ENCODE measurements around the gene SPON2. TPM values are rescaled to one million over a fixed set of nuclear protein-coding genes. Genes with fewer than 3 reads are reported as not detected.

SPON2 gene
- polyA plus RNA-seq, 2 of the 4 experiments (the other 2 are of a cell fraction) = 0.12 to 0.54 TPM

DNA sequence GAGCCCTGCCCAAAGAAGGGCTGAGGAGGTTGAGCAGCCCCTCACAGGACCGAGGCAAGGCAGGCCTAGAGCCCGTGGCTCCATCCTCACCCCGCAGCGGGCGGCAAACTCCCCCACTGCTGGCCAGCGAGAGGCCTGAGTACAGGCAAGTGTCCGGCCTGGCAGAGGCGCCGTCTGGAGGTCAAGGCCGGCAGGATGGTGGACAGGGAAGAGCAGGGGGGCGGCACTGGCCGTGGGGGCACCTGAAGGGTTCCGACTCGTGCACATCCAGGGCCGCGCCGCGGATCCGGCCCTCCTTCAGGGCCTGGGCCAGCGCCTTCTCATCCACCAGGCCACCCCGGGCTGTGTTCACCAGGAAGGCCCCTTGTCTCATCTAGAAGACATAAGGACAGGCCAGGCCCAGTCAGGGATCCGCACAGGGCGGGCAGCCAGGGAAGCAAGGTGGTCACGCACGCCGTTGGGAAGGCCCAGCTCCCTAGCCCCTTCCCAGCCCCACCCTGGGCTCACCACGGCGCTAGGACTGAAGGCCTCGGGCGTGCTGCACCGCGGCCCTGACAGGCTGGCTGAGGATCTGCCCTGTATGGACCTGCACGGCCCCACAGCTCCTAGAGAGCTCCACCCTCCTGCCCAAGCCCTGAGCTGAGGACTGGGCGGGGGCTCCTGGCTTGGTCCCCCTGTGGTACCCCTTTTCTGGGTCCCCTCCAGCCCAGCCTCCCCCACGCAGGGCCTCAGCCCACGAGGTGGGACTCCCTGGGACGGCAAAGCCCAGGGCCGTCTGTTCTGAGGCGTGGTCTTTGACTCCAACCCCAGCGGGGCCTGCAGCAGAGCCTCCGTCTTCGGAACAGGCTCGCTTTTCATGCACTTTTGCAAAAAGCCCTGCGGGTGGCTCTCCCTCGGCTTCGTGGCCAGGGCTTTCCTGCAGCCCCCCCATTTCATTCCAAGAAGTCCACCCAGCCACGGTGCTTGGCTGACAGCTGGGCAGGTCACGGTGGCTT lies 42.0 kb upstream of the SPON2 start:
- DNase-seq (ENCODE audit: low read depth in 1 of 2, low spot score in 1 of 2) = no peak
- WGBS (ENCODE audit: missing lambda C conversion rate) = 94% methylated on average over 17 of the region's 48 CpGs
- no peaks in the 10 kb centered on the region for H3K9me3 ChIP-seq
- ATAC-seq = peak in 1 of 2 experiments; percentile 26; a peak in 2 of 6 replicates
- ChIA-PET CTCF (interaction anchor here (0.7 to 1.3 kb wide), 2 partner anchors 11 to 142 kb away, joined by 3 to 5 read pairs; no protein-coding TSS in a partner anchor), POLR2A (no interaction called here)
- H3K4me1 ChIP-seq = no peaks in the 10 kb centered on the region
- no peak for FAIRE-seq
- H3K4me2 ChIP-seq = no peak overlapping the region
- H3K27ac ChIP-seq = no peak overlapping the region
- no peak for TF ChIP-seq ESRRA (IDR thresholded peaks at IDR 0.05; ENCODE audit: borderline replicate concordance, low read length)
- TF ChIP-seq MYC (IDR thresholded peaks at IDR 0.05; ENCODE audit: borderline replicate concordance, low read length) = no peak
- TF ChIP-seq PHF8 (IDR thresholded peaks at IDR 0.05; ENCODE audit: borderline replicate concordance, low read depth) = no peak
- no peak for TF ChIP-seq ZC3H11A (IDR thresholded peaks at IDR 0.05)
- TF ChIP-seq, protein P1, sequence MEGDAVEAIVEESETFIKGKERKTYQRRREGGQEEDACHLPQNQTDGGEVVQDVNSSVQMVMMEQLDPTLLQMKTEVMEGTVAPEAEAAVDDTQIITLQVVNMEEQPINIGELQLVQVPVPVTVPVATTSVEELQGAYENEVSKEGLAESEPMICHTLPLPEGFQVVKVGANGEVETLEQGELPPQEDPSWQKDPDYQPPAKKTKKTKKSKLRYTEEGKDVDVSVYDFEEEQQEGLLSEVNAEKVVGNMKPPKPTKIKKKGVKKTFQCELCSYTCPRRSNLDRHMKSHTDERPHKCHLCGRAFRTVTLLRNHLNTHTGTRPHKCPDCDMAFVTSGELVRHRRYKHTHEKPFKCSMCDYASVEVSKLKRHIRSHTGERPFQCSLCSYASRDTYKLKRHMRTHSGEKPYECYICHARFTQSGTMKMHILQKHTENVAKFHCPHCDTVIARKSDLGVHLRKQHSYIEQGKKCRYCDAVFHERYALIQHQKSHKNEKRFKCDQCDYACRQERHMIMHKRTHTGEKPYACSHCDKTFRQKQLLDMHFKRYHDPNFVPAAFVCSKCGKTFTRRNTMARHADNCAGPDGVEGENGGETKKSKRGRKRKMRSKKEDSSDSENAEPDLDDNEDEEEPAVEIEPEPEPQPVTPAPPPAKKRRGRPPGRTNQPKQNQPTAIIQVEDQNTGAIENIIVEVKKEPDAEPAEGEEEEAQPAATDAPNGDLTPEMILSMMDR (IDR thresholded peaks at IDR 0.05) = no peak
- TF ChIP-seq KDM1A (IDR thresholded peaks at IDR 0.05; ENCODE audit: low read depth) = no peak
- TF ChIP-seq ZFP36 (IDR thresholded peaks at IDR 0.05; ENCODE audit: borderline replicate concordance, partially characterized antibody) = no peak
- TF ChIP-seq, protein P2, sequence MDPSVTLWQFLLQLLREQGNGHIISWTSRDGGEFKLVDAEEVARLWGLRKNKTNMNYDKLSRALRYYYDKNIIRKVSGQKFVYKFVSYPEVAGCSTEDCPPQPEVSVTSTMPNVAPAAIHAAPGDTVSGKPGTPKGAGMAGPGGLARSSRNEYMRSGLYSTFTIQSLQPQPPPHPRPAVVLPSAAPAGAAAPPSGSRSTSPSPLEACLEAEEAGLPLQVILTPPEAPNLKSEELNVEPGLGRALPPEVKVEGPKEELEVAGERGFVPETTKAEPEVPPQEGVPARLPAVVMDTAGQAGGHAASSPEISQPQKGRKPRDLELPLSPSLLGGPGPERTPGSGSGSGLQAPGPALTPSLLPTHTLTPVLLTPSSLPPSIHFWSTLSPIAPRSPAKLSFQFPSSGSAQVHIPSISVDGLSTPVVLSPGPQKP (IDR thresholded peaks at IDR 0.05; ENCODE audit: low read depth, low read length) = no peak
- TF ChIP-seq CHD4 (IDR thresholded peaks at IDR 0.05; ENCODE audit: borderline replicate concordance) = no peak
- no peak for TF ChIP-seq ATOH8 (CRISPR knock-in tag; IDR thresholded peaks at IDR 0.05; ENCODE audit: low read depth)
- TF ChIP-seq HOXB13 (CRISPR knock-in tag; IDR thresholded peaks at IDR 0.05; ENCODE audit: low read depth) = no peak
- H3K4me3 ChIP-seq = no peak overlapping the region

DNA sequence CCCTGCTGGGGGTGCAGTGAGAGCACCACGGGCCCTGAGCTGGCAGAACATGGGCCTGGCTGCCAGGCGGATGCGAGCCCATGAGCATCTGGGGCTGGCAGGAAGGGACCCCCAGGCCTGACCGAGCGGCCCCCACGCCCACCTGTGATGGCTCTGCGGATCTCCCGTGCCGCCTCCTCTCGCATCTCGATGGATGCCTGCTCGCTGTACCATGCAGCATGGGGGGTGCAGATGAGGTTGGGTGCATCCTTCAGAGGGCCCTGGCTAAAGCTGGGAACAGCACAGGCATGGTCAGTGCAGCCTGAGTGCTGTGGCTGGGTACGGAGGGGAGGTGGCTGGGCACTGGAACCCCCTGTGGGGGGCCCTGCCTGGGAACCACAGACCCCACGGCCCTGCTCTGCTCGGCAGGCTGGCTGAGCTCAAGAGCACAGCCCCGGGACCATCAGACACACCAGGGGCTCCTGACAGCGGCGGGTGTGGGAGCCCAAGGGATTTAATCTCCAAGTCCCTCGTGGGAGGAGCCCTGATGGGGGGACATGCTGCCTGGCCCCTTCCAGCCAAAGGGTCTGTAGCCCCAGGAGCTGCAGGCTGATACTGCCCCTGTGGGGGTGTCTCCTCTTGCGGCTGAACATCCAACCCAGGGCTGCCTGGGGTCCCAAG lies 41.1 kb upstream of the SPON2 start:
- ATAC-seq (no peak), FAIRE-seq (no peak), DNase-seq (ENCODE audit: low read depth in 1 of 2, low spot score in 1 of 2) (no peak)
- H3K4me1 ChIP-seq = no peaks in the 10 kb centered on the region
- WGBS (ENCODE audit: missing lambda C conversion rate) = 100% methylated on average over 2 of the region's 20 CpGs
- POLR2A ChIA-PET = no interaction called here
- TF ChIP-seq MYC (IDR thresholded peaks at IDR 0.05; ENCODE audit: borderline replicate concordance, low read length) = no peak
- TF ChIP-seq HOXA7 (CRISPR knock-in tag; IDR thresholded peaks at IDR 0.05) = no peak
- no peak for TF ChIP-seq USF2 (IDR thresholded peaks at IDR 0.05)
- TF ChIP-seq CBX2 (IDR thresholded peaks at IDR 0.05; ENCODE audit: borderline replicate concordance, low read depth) = no peak
- no peak for TF ChIP-seq PHF8 (IDR thresholded peaks at IDR 0.05; ENCODE audit: borderline replicate concordance, low read depth)
- no peak for TF ChIP-seq JUNB (IDR thresholded peaks at IDR 0.05)
- TF ChIP-seq JUN (IDR thresholded peaks at IDR 0.05) = no peak
- TF ChIP-seq, protein P3, sequence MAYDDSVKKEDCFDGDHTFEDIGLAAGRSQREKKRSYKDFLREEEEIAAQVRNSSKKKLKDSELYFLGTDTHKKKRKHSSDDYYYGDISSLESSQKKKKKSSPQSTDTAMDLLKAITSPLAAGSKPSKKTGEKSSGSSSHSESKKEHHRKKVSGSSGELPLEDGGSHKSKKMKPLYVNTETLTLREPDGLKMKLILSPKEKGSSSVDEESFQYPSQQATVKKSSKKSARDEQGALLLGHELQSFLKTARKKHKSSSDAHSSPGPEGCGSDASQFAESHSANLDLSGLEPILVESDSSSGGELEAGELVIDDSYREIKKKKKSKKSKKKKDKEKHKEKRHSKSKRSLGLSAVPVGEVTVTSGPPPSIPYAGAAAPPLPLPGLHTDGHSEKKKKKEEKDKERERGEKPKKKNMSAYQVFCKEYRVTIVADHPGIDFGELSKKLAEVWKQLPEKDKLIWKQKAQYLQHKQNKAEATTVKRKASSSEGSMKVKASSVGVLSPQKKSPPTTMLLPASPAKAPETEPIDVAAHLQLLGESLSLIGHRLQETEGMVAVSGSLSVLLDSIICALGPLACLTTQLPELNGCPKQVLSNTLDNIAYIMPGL (CRISPR knock-in tag; IDR thresholded peaks at IDR 0.05; ENCODE audit: borderline replicate concordance) = no peak
- TF ChIP-seq RFX5 (IDR thresholded peaks at IDR 0.05) = no peak
- TF ChIP-seq GATA3 (IDR thresholded peaks at IDR 0.05; ENCODE audit: borderline replicate concordance) = no peak
- TF ChIP-seq FOSL2 (IDR thresholded peaks at IDR 0.05) = no peak
- TF ChIP-seq FOSL2 (CRISPR knock-in tag; IDR thresholded peaks at IDR 0.05) = no peak
- TF ChIP-seq MAZ (IDR thresholded peaks at IDR 0.05; ENCODE audit: borderline replicate concordance, low read depth, low read length) = no peak
- CTCF ChIA-PET = interaction anchor here (0.7 kb wide), 1 partner anchor 143 kb away, joined by 3 read pairs; no protein-coding TSS in a partner anchor
- H3K4me3 ChIP-seq = no peak overlapping the region
- H3K4me2 ChIP-seq = no peak overlapping the region
- no peak overlapping the region for H3K27ac ChIP-seq
- no peaks in the 10 kb centered on the region for H3K9me3 ChIP-seq

All from A549 (cell line).